Fibroblast of the aortic adventitia (primary cell): Measurements from ENCODE around the gene SPP1. TPM values are rescaled to one million over a fixed set of nuclear protein-coding genes. Genes with fewer than 3 reads are reported as not detected.

Experiments
- DNase-seq: peaks from one replicate; pipeline ENCODE4 v3.0.0-alpha.2; 2010; ENCODE audit warnings: low read depth
- H3K4me3 ChIP-seq: 2 replicates; pipeline ENCODE4 v1.5.1; 2011; ENCODE audit warnings: low read depth, mild to moderate bottlenecking, control low read depth, low read length, moderate library complexity
- CTCF ChIP-seq: IDR thresholded peaks from 2 replicates; pipeline ENCODE4 v1.5.1; 2011; ENCODE audit warnings: mild to moderate bottlenecking, low read length, control low read depth, inconsistent platforms; ENCODE audit not compliant: insufficient read depth
- total RNA-seq: library from RNA; depleted of rRNA; stranded (reverse); fragments of >200 nt; gene quantifications from 2 replicates; pipeline ENCODE4 v1.2.3, GENCODE V29; 2012; ENCODE audit warnings: low replicate concordance

The SPP1 gene
- total RNA-seq: 0.72 and 11.9 TPM in 2 replicates

GRCh38 chr4:87975466-87975865 is at the start of gene SPP1:
Gene SPP1 (plus strand): TSS chr4:87975714. CDS start chr4:87976896, 1,182 bp downstream.
- no peak within 1 kb of the TSS for H3K4me3 ChIP-seq
- TF ChIP-seq CTCF: no peak
- DNase-seq: peak; percentile 19

- DNase-seq: no peak
- no peak for TF ChIP-seq CTCF
- no peak overlapping the region for H3K4me3 ChIP-seq
Observed at GRCh38 chr4:87926554-87927098, 48.9 kb upstream of the SPP1 start.

GRCh38 chr4:87930629-87931028 is 44.9 kb upstream of the SPP1 start:
- H3K4me3 ChIP-seq: no peak overlapping the region
- no peak for TF ChIP-seq CTCF
- DNase-seq: no peak

GRCh38 chr4:87931932-87932331 is 43.6 kb upstream of the SPP1 start:
- DNase-seq: no peak
- TF ChIP-seq CTCF: no peak
- H3K4me3 ChIP-seq: no peak overlapping the region

- no peak for DNase-seq
- H3K4me3 ChIP-seq: no peak overlapping the region
- no peak for TF ChIP-seq CTCF
Observed at GRCh38 chr4:87932718-87933141, 42.8 kb upstream of the SPP1 start.

- no peak overlapping the region for H3K4me3 ChIP-seq
- no peak for DNase-seq
- TF ChIP-seq CTCF: no peak
Observed at GRCh38 chr4:87933337-87933736, 42.2 kb upstream of the SPP1 start.

GRCh38 chr4:87934157-87934704 is 41.3 kb upstream of the SPP1 start:
- no peak for DNase-seq
- no peak overlapping the region for H3K4me3 ChIP-seq
- TF ChIP-seq CTCF: no peak
